CD4-positive, alpha-beta T cell treated with Interleukin-6 for 4 hours (primary cell): ENCODE measurements around the gene SRGAP1.

Experiments used
- DNase-seq: peaks from one replicate; pipeline ENCODE4 v3.0.0-alpha.2; 2020; ENCODE audit warnings: mixed read lengths

The SRGAP1 gene

DNA sequence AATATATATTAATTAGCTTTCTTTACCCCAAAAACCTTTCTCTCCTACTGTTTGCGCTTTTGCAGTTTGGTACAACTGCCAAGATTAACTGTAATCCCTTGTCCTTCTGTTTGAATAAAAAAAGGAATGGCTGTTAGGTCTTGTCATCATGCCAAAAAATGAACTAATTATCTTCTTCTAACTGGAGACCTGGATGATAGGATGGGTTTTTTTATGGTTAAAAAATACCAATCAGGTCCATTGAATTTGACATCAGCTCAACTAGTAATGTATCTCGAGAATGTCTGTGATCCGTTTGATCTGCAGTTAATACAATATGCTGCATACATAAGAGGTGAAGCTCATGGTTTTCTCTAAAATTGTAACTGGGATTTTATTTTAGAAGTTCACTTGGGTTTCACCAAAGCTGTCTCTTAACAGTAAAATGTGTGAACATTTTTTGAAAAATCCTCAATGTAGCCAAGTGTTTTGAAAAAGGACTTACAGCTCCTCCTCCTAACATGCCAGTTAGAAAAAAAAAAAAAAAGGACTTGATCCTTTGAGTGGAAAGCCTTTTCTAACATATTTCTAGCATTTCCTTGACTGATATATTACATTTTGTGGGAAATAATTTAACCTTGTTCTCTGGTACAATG, 96.8 kb downstream of the SRGAP1 start:
- no peak for DNase-seq

DNA sequence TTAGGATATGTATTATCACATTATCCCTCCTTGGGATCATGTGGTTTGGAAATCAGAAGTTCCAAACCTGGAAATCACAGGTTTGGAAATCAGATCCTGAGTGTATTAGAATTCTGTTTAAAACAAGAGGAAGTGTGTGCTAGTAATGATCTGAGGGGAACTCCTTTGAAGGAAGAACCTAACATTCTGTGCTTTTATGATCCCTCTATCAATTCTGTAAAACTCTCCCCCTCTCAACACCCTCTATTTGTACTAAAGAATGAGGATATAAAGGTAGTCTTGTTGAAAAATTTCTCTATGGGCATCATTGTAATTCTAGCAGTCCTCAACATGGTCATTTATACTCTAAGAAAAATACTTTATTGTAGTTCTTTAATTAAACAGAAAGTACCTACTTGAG, 97.4 kb downstream of the SRGAP1 start:
- no peak for DNase-seq

GRCh38 chr12:63942464-63943241, 98.2 kb downstream of the SRGAP1 start:
- DNase-seq = no peak

DNA sequence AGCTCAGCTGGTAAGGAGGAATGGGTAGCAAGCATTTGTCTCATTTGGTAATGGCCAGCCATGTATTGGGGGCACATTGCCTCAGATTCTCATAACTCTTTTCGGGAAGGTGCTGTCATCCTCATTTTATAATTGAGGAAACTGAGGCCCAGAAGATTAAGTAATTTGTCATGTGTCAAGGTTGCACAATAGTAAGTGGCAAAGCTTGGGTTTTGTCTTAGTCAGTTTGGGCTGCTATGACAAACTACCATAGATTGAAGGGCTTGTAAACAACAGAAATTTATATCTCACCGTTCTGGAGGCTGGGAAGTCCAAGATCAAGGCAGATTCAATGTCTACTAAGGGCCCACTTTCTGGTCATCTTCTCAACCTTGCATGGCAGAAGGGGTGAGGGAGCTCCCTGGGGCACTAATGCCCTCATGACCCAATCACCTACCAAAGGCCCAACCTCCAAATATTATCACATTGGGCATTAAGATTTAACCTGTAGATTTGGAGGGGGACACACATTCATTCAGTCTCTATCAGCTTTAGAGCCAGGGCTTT, 99.6 kb downstream of the SRGAP1 start:
- no peak for DNase-seq

- DNase-seq = no peak
Observed at GRCh38 chr12:63944586-63945228, 100.2 kb downstream of the SRGAP1 start.

DNA sequence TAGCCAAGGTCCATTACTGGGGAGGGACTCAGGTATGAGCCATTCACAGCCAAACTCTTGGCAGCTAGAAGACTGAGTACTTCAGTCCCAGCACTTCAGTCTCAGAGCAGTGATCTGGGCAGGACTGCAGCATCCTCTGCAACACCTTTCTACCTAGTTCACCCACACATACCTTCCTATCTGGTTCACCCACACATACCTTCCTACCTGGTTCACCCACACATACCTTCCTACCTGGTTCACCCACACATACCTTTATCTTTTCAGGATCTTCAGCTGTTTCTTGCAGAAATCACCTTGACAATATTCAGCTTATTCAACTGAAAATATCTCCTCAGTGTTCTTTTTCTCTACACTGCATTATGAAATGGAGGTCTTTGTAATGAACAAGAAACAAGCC, 101.3 kb downstream of the SRGAP1 start:
- no peak for DNase-seq

- no peak for DNase-seq
Observed at GRCh38 chr12:63948211-63948610, 103.7 kb downstream of the SRGAP1 start.

- DNase-seq = no peak
Observed at GRCh38 chr12:63949902-63950301, 105.4 kb downstream of the SRGAP1 start.

- DNase-seq = no peak
Observed at GRCh38 chr12:63952995-63953394, 108.5 kb downstream of the SRGAP1 start.

DNA sequence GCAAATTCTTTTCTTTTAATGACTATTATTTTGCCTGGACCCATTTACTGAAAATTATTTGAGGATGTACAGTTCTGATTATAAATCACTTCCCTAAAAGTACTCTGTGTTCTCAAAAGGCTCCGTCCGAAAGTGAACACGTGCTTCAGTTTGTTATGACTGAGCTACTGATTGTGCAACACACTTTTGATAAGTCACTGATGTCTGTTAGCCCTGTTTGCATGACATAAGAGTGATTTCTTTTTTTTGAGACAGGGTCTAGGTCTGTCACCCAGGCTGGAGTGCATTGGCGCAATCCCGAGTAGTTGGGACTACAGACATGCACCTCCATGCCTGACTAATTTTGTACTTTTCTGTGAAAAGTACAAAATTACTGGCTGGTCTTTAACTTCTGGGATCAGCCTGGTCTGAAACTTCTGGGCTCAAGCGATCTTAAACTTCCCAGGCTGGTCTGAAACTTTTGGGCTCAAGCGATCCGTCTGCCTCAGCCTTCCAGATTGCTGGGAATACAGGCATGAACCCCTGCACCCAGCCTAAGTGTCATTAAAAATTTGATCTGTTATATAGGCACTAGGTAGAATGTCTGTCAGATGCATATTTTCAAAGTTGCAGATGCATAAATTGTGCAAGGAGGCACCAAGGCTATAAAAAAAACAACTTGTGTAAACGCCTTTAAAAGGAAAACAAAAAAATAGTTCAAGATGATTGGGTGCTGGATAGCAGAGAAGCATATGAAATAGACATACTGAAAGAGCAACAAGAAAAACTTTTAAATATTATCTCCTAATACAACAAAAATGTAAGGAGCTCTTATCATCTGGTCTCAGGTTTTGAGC, 111.5 kb downstream of the SRGAP1 start:
- DNase-seq = no peak

DNA sequence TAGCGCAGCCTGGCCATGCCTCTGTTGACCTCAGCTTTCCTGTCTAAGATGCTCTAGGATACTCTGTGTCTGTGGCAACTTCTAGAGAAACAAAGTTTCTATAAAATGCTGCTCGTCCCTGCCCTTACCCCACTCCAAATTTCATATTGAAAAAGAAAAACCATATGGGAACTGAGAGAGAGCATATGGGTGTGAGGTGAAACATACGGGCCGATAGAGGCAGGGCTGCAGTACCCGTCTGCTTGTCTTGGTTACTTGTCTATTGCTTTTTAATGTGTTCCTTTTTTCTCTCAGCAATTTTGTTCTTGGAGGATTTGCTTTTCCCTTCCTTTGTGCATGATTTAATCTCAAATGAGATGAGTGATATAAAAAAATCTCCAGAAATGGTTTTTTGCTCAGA, 113.0 kb downstream of the SRGAP1 start:
- DNase-seq = no peak

GRCh38 chr12:63958876-63959580, 114.5 kb downstream of the SRGAP1 start:
- no peak for DNase-seq

DNA sequence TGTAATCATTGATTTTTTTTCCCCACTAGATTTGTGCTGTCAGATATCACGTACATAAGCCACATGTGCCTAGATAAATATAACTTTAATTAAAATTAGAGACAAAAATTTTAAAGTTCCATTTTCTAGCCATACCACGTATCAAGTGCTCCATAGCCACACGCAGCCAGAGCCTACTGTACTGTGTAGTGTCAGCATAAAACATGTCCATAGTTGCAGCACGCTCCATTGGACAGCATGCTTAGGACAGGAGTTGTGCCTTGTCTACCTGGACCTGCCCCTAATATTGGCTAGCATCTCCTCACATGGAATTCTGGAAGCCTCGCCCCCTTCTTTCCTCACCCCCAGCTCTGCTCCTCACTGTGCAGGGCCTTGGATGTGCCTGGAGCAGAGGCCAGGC, 116.5 kb downstream of the SRGAP1 start:
- no peak for DNase-seq

DNA sequence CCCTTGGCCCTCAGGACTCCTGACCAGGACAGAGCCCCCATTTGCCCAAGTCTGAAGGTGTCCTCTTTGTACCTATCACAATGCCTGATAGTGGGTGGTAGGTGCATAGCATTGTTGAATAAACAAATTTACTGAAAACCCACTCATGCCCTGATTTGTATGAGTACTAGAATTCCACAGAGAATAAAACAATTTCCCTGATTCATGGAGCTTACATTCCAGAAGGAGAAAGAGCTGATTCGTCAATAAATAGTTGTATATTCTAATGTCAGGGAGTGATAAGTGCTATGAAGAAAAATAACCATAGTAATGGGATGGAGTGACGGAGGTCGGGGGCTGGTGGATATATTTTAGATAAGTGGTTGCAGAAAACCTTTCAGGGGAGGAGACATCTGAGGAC, 117.0 kb downstream of the SRGAP1 start:
- no peak for DNase-seq

DNA sequence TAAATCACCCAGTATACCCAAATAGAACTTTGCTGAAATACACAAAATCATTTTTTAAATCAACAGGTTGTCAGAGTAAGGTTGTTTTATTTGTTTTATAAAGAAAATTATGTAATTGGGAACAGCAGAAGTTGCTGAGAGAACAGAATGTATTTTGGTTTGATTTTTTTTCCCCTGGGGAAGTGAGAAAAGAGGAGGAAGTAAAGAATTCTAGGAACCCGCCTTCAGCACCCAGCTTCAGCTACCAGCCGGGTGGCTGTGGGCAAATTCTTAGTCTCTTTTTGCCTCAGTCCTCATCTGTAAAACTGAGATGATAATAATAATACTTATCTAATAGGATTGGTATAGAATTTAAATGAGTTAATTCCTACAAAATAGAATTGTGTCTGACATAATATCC, 119.4 kb downstream of the SRGAP1 start:
- no peak for DNase-seq

GRCh38 chr12:63964301-63964700, 119.8 kb downstream of the SRGAP1 start:
- no peak for DNase-seq

GRCh38 chr12:63965936-63966605, 121.6 kb downstream of the SRGAP1 start:
- no peak for DNase-seq

DNA sequence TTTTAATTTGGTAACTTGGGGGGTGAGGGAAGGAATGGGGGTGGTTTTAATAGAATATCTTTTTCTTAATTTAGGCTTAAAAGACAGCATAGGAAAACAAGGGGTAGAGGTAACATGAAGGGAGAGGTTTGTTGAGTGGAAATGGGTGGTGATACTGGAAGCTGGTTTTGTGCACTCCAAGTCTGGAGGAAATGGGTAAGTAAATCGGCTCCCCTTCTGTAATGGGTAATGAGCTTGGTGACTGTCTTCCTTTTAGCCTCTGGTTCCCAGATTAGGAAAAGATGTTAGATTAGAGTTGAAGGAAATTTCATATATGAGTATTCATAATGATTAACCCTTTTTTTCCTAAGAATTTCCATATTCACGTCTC, 122.1 kb downstream of the SRGAP1 start:
- DNase-seq = no peak

DNA sequence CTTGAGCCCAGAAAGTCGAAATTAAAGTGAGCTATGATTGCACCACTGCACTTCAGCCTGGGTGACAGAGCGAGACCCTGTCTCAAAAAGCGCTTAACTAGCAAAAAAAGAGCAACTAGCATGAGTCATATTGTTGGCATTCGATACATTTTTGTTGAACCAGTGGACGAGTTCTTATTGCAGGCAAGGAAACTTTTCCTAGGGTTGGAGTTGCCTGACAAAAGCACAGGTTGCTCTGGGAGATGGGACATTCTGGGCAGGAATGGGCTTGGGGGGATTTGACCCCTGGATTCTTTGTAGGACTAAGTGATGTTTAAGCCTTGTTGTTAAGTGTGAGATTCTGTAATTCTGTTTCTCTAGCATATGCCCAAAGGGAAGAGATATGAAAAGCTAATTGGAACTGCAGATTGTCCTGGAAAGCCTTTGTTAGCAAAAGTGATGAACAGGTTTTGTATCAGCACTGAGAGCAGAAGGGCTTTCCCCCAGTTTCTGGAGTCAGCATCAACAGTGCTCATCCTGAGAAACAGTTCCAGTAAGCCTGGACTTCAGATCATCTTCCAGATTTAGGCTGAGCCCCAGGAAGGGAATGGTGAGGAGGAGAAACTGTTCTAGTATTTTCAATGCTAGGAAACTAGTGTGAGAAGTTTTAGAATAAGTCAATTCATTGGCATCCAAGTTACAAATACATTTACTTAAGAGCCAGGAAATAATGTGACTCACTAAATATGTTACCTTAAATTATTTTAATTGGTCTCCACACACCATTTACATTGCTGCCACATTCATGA, 123.1 kb downstream of the SRGAP1 start:
- DNase-seq = no peak

DNA sequence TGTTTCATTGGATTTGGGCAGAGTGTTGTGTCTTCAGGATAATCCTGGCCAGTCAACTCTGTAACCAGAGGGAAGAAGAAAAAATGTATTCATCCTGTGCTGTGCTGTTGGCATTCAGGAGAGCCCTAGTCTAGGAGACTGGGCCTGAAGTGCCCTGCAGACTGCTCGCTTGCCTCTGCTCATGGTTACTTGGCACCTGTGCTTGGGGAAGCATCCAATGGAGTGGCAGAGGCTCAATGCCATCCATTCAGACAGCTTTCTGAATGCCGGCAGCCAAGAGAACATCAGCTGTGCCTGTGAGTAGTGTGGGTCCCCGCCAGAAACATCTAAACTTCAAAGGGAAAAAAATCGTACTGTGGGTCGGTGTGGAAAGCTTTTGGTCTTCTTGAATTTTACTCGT, 124.2 kb downstream of the SRGAP1 start:
- no peak for DNase-seq

DNA sequence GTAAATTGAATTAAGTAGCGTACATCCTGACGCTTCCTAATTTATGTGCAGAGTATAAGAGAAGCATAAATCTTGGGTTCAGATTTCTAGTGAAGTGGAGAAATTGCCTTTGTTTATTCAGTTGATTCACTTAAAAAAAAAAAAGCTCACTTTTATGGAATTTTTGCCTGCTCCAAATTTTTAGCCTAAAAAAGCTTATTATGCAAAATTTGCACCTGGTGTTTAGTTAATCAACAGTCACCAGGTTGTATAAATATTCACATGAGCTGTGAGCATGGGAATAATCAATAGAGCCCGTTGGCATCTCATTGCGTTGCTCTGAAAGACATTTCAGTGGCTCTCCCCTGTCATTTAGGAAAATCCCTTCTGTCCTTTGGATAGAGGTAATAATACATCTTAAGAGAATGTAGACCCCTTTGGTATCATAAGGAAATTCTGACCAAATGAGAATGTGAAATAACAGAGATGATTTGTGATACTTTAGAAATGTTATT, 132.4 kb downstream of the SRGAP1 start:
- no peak for DNase-seq
